ENCODE measurements around the gene ST8SIA2. TPM values are rescaled to one million over a fixed set of nuclear protein-coding genes. Genes with fewer than 3 reads are reported as not detected.

Gene ST8SIA2
- total and polyA plus RNA-seq, 2 donors from 2014 or later: 0.38 TPM; not detected in 1

GRCh38 chr15:92377083-92377789 is 16.4 kb upstream of the ST8SIA2 start:
- H3K27ac ChIP-seq (ENCODE audit: low read depth in 2 of 2, low read length in 2 of 2): no peak overlapping the region
- no peak for FAIRE-seq
- intact Hi-C loops (cut with DNase I): no loop called here
- H3K36me3 ChIP-seq (ENCODE audit: control insufficient read depth in 2 of 3, insufficient read depth in 3 of 3, low read length in 3 of 3): no peaks in the 10 kb centered on the region
- no peaks in the 10 kb centered on the region for H3K27me3 ChIP-seq (ENCODE audit: control insufficient read depth, insufficient read depth, low read length)
- no peak overlapping the region for H3K4me3 ChIP-seq (ENCODE audit: low read length in 3 of 3)
- no peak overlapping the region for H3K9ac ChIP-seq (ENCODE audit: low read length in 3 of 3)
- no peaks in the 10 kb centered on the region for H3K4me1 ChIP-seq (ENCODE audit: control insufficient read depth in 2 of 3, insufficient read depth in 2 of 3, low read depth in 1 of 3, low read length in 3 of 3)
- DNase-seq: no peak
- peaks cover 0 to 3% (median 0%) of the 10 kb centered on the region in 3 donors for H3K9me3 ChIP-seq (ENCODE audit: control insufficient read depth in 2 of 3, insufficient read depth in 1 of 3, low read length in 3 of 3)
- TF ChIP-seq CTCF (IDR thresholded peaks at IDR 0.05; ENCODE audit: borderline replicate concordance, extremely low read depth, insufficient read depth): no peak

- no peak for FAIRE-seq
- DNase-seq: peak in 2 of 5 donors; percentile 16 to 23
- H3K27me3 ChIP-seq (ENCODE audit: control insufficient read depth, insufficient read depth, low read length): no peaks in the 10 kb centered on the region
These were observed 10.0 kb upstream of the ST8SIA2 start for GRCh38 chr15:92383519-92384324.

GRCh38 chr15:92384381-92384780 is 9.3 kb upstream of the ST8SIA2 start:
- intact Hi-C loops (cut with DNase I): no loop called here

More at GRCh38 chr15:92383519-92384324, 10.0 kb upstream of the ST8SIA2 start:
- peak; percentile 29 for TF ChIP-seq CTCF (IDR thresholded peaks at IDR 0.05; ENCODE audit: borderline replicate concordance, extremely low read depth, insufficient read depth)
- Histone ChIP-seq H3K9me3 (ENCODE audit: control insufficient read depth in 2 of 3, insufficient read depth in 1 of 3, low read length in 3 of 3) (peaks cover 0 to 3% (median 0%) of the 10 kb centered on the region in 3 donors), H3K9ac (ENCODE audit: low read length in 3 of 3) (no peak overlapping the region), H3K36me3 (ENCODE audit: control insufficient read depth in 2 of 3, insufficient read depth in 3 of 3, low read length in 3 of 3) (no peaks in the 10 kb centered on the region), H3K27ac (ENCODE audit: low read depth in 2 of 2, low read length in 2 of 2) (no peak overlapping the region), H3K4me3 (ENCODE audit: low read length in 3 of 3) (no peak overlapping the region), H3K4me1 (ENCODE audit: control insufficient read depth in 2 of 3, insufficient read depth in 2 of 3, low read depth in 1 of 3, low read length in 3 of 3) (no peaks in the 10 kb centered on the region)
- intact Hi-C loops (cut with DNase I): no loop called here

More at GRCh38 chr15:92384381-92384780, 9.3 kb upstream of the ST8SIA2 start:
- no peaks in the 10 kb centered on the region for H3K36me3 ChIP-seq (ENCODE audit: control insufficient read depth in 2 of 3, insufficient read depth in 3 of 3, low read length in 3 of 3)
- DNase-seq: no peak
- FAIRE-seq: no peak
- TF ChIP-seq CTCF (IDR thresholded peaks at IDR 0.05; ENCODE audit: borderline replicate concordance, extremely low read depth, insufficient read depth): no peak
- H3K27me3 ChIP-seq (ENCODE audit: control insufficient read depth, insufficient read depth, low read length): no peaks in the 10 kb centered on the region
- H3K9ac ChIP-seq (ENCODE audit: low read length in 3 of 3): no peak overlapping the region
- no peaks in the 10 kb centered on the region for H3K4me1 ChIP-seq (ENCODE audit: control insufficient read depth in 2 of 3, insufficient read depth in 2 of 3, low read depth in 1 of 3, low read length in 3 of 3)
- peaks cover 0 to 1% (median 0%) of the 10 kb centered on the region in 3 donors for H3K9me3 ChIP-seq (ENCODE audit: control insufficient read depth in 2 of 3, insufficient read depth in 1 of 3, low read length in 3 of 3)
- H3K4me3 ChIP-seq (ENCODE audit: low read length in 3 of 3): no peak overlapping the region
- no peak overlapping the region for H3K27ac ChIP-seq (ENCODE audit: low read depth in 2 of 2, low read length in 2 of 2)

Measured in kidney (tissue), 14 donors.